PC-9 (cell line): ENCODE data around the gene SEBOX. TPM values are rescaled to one million over a fixed set of nuclear protein-coding genes. Genes with fewer than 3 reads are reported as not detected.

Source experiments
- BruUV-seq: library from RNA; stranded (reverse); fragments of 400-500 nt; replicated peaks from 2 replicates; lab custom pipeline; 2021; lab: Mats Ljungman, UMichigan
- CTCF ChIA-PET: fragments of 300-600 bp; sonication (Branson Sonifier 250); formaldehyde crosslinking; loops from one replicate; lab custom pipeline; 2022; ENCODE audit warnings: antibody characterized with exemption; lab: Charles Lee
- POLR2A ChIA-PET: fragments of 300-600 bp; sonication (Branson Sonifier 250); formaldehyde crosslinking; loops from one replicate; lab custom pipeline; 2022; ENCODE audit warnings: antibody characterized with exemption; ENCODE audit not compliant: unreplicated experiment; lab: Charles Lee
- DNase-seq, 2 experiments: peaks; one replicate each; pipeline versions ENCODE4 v3.0.0 to v3.0.0-alpha.2; 2015 to 2022; ENCODE audit warnings: mixed read lengths in 1 of 2
- H2AFZ ChIP-seq: fragments of 200-600 bp; sonication (generic); 2 replicates; pipeline ENCODE4 v1.8.1; 2017; ENCODE audit warnings: antibody characterized with exemption
- H3F3A ChIP-seq: fragments of 200-600 bp; sonication (generic); 2 replicates; pipeline ENCODE4 v1.8.1; 2017; ENCODE audit warnings: antibody characterized with exemption, mild to moderate bottlenecking, low read depth; ENCODE audit not compliant: insufficient read depth
- H3K27ac ChIP-seq: fragments of 200-600 bp; sonication (generic); 2 replicates; pipeline ENCODE4 v1.6.1; 2016; ENCODE audit warnings: mixed run types
- H3K27me3 ChIP-seq: fragments of 200-600 bp; sonication (generic); 2 replicates; pipeline ENCODE4 v1.6.1; 2016; ENCODE audit warnings: low read depth, mixed run types; ENCODE audit not compliant: insufficient read depth
- H3K36me3 ChIP-seq: fragments of 200-600 bp; sonication (generic); 2 replicates; pipeline ENCODE4 v1.6.1; 2016; ENCODE audit warnings: low read depth, mixed run types
- H3K4me1 ChIP-seq: fragments of 200-600 bp; sonication (generic); replicated peaks from 2 replicates; pipeline ENCODE4 v1.6.1; 2016; ENCODE audit warnings: mixed run types; ENCODE audit not compliant: insufficient read depth
- H3K4me2 ChIP-seq: fragments of 200-600 bp; sonication (generic); 2 replicates; pipeline ENCODE4 v1.6.1; 2017; ENCODE audit warnings: mixed run types
- H3K4me3 ChIP-seq: fragments of 200-600 bp; sonication (generic); 2 replicates; pipeline ENCODE4 v1.6.1; 2016; ENCODE audit warnings: mixed run types
- H3K79me2 ChIP-seq: fragments of 200-600 bp; sonication (generic); 2 replicates; pipeline ENCODE4 v1.6.1; 2017; ENCODE audit warnings: low read depth, mixed run types
- H3K9me2 ChIP-seq: fragments of 200-600 bp; sonication (generic); 2 replicates; pipeline ENCODE4 v1.8.1; 2017; ENCODE audit warnings: mild to moderate bottlenecking; ENCODE audit not compliant: insufficient read depth
- H3K9me3 ChIP-seq: fragments of 200-600 bp; sonication (generic); 2 replicates; pipeline ENCODE4 v1.8.1; 2016; ENCODE audit warnings: low read depth; ENCODE audit not compliant: insufficient read depth
- H4K20me1 ChIP-seq: fragments of 200-600 bp; sonication (generic); 2 replicates; pipeline ENCODE4 v1.8.1; 2017; ENCODE audit not compliant: insufficient read depth
- EZH2 ChIP-seq: fragments of 200-600 bp; sonication (generic); IDR thresholded peaks from 2 replicates; pipeline ENCODE4 v1.8.0; 2017; ENCODE audit warnings: antibody characterized with exemption, low read depth
- intact Hi-C: fragments of 100-400 bp; cut with micrococcal nuclease; formaldehyde crosslinking; loops from one replicate; pipeline ENCODE4 v1.10.0; 2022; ENCODE audit not compliant: unreplicated experiment
- total RNA-seq: library from RNA; stranded (reverse); gene quantifications from 2 replicates; pipeline ENCODE4 v1.2.3, GENCODE V29; 2021
- TF ChIP-seq, protein P1 (sequence below): fragments of 200-600 bp; sonication (generic); conservative IDR thresholded peaks from 2 replicates; pipeline ENCODE4 v1.6.1; 2017; ENCODE audit warnings: mixed run types, antibody characterized with exemption, mild to moderate bottlenecking, moderate library complexity

The SEBOX gene
- total RNA-seq, 1 experiment from 2014 or later: not detected

- Histone ChIP-seq H4K20me1 (no peaks in the 10 kb centered on the region), H2AFZ (peak within 1 kb of the TSS; percentile 95), H3K4me2 (peak within 1 kb of the TSS; percentile 95), H3K27me3 (no peaks in the 10 kb centered on the region), H3K4me1 (peaks cover 11% of the 10 kb centered on the region), H3K36me3 (0 out of 2 replicates have a peak, but pooled peaks cover 12% of the 10 kb centered on the region), H3K9me2 (no peaks in the 10 kb centered on the region), H3K79me2 (peaks cover 10% of the 10 kb centered on the region; the same call in 1 of the 2 replicates), H3K4me3 (peak within 1 kb of the TSS; percentile 99), H3F3A (peaks cover 6% of the 10 kb centered on the region; the same call in 1 of the 2 replicates), H3K9me3 (no peaks in the 10 kb centered on the region), H3K27ac (no peak within 1 kb of the TSS)
- CTCF ChIA-PET: no interaction called here
- DNase-seq: peak; percentile 55 to 73
- intact Hi-C loops: loop anchor here (5.0 kb wide), 1 partner anchor 69 kb away; the partner anchor contains the start of genes IFT20 and TNFAIP1
- no peak for TF ChIP-seq EZH2
- TF ChIP-seq, protein P1, sequence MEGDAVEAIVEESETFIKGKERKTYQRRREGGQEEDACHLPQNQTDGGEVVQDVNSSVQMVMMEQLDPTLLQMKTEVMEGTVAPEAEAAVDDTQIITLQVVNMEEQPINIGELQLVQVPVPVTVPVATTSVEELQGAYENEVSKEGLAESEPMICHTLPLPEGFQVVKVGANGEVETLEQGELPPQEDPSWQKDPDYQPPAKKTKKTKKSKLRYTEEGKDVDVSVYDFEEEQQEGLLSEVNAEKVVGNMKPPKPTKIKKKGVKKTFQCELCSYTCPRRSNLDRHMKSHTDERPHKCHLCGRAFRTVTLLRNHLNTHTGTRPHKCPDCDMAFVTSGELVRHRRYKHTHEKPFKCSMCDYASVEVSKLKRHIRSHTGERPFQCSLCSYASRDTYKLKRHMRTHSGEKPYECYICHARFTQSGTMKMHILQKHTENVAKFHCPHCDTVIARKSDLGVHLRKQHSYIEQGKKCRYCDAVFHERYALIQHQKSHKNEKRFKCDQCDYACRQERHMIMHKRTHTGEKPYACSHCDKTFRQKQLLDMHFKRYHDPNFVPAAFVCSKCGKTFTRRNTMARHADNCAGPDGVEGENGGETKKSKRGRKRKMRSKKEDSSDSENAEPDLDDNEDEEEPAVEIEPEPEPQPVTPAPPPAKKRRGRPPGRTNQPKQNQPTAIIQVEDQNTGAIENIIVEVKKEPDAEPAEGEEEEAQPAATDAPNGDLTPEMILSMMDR: no peak
- POLR2A ChIA-PET: interaction anchor here (0.6 kb wide), 3 partner anchors 22 to 719 kb away, joined by 4 to 5 read pairs (median 4); no protein-coding TSS in a partner anchor
- no TSS peak for BruUV-seq
These were observed 40.9 kb upstream of the SEBOX start, which contains the start of gene SLC46A1 for GRCh38 chr17:28405632-28406472. TSS of gene SLC46A1 (minus strand) at chr17:28406212. CDS start at chr17:28406114, 98 bp downstream.

DNA sequence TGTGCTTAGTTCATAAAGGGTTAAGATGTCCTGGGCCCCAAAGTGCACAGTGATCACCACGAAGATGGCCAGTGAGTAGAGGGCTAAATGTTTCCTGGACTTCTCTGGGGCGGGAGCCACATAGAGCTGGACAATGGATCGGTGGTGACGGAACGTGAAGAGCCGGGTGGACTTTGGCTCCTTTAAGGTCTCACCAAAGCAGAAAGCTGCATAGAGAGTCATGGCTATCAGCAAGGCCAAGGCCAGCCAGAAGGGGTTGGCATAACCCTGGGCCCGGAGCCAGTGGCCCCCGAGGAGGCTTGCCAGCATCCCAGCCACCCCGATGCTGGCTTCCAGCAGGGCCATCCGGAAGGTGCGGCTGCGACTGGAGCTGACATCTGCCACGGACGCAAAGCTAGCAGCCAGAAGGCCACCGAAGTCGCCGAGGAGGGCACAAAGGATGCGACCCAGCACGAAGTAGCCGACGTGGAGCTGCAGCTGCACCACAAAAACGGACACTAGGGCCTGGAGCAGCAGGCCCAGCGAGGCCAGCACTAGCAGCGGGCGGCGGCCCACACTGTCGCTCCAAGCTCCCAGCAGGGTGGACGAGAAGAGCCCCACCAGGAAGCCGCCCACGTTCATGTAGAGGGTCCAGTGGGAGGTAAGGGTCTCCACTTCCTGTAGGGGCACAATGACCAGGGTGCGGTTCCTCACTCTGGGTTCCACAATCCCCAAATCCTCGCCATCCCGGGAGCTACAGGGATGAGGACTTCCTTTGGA is 40.0 kb upstream of the SEBOX start:
- CTCF ChIA-PET: no interaction called here
- H3K36me3 ChIP-seq: 0 out of 2 replicates have a peak, but pooled peaks cover 12% of the 10 kb centered on the region
- DNase-seq: peak in 1 of 2 experiments; percentile 19
- TF ChIP-seq, protein P1: no peak
- TF ChIP-seq EZH2: no peak
- POLR2A ChIA-PET: interaction anchor here (0.6 kb wide), 2 partner anchors 363 to 720 kb away, joined by 4 to 5 read pairs; no protein-coding TSS in a partner anchor
- H3K27ac ChIP-seq: no peak overlapping the region
- H3K79me2 ChIP-seq: peaks cover 10% of the 10 kb centered on the region; the same call in 1 of the 2 replicates
- H4K20me1 ChIP-seq: no peaks in the 10 kb centered on the region
- BruUV-seq: no TSS peak
- peak overlapping the region; percentile 95 for H3K4me2 ChIP-seq
- peaks cover 6% of the 10 kb centered on the region; the same call in 1 of the 2 replicates for H3F3A ChIP-seq
- peak overlapping the region; percentile 95; the same call in 1 of the 2 replicates for H2AFZ ChIP-seq
- no peaks in the 10 kb centered on the region for H3K9me3 ChIP-seq
- H3K4me3 ChIP-seq: peak overlapping the region; percentile 99
- H3K27me3 ChIP-seq: no peaks in the 10 kb centered on the region
- intact Hi-C loops: loop anchor here (5.0 kb wide), 1 partner anchor 68 kb away; the partner anchor contains the start of genes IFT20 and TNFAIP1
- H3K4me1 ChIP-seq: peaks cover 11% of the 10 kb centered on the region
- no peaks in the 10 kb centered on the region for H3K9me2 ChIP-seq

DNA sequence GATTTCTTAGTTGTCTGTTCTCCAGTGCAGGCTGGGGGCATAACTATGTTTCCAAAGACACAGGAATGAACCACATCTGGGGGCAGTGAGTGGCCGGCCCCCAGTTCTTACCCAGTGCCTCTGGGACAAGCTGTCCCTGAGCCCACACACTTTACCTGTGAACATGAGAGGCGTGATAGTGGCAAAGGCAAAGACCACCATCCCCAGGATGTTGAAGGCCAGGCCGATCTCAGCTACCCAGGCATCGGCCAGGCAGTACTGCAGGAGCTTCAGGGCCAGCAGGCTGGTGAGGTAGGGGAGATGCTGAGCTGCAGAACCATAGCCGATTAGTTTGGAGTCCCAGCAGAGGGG is 39.4 kb upstream of the SEBOX start:
- peaks cover 6% of the 10 kb centered on the region; the same call in 1 of the 2 replicates for H3F3A ChIP-seq
- H3K36me3 ChIP-seq: 0 out of 2 replicates have a peak, but pooled peaks cover 12% of the 10 kb centered on the region
- peaks cover 10% of the 10 kb centered on the region; the same call in 1 of the 2 replicates for H3K79me2 ChIP-seq
- DNase-seq: peak in 1 of 2 experiments; percentile 25
- no peak overlapping the region for H3K27ac ChIP-seq
- no peaks in the 10 kb centered on the region for H3K9me3 ChIP-seq
- H3K9me2 ChIP-seq: no peaks in the 10 kb centered on the region
- ChIA-PET CTCF (no interaction called here), POLR2A (no interaction called here)
- TF ChIP-seq, protein P1: no peak
- TF ChIP-seq EZH2: no peak
- BruUV-seq: TSS peak; percentile 30
- no peaks in the 10 kb centered on the region for H3K27me3 ChIP-seq
- no peaks in the 10 kb centered on the region for H4K20me1 ChIP-seq
- H2AFZ ChIP-seq: no peak overlapping the region
- H3K4me1 ChIP-seq: peaks cover 11% of the 10 kb centered on the region
- intact Hi-C loops: no loop called here
- H3K4me2 ChIP-seq: no peak overlapping the region
- H3K4me3 ChIP-seq: no peak overlapping the region
